Brain microvascular endothelial cell (primary cell): ENCODE data around the gene COL4A1.

Source experiments
- DNase-seq: peaks from one replicate; pipeline ENCODE4 v3.0.0-alpha.2; 2020
- H3K27ac ChIP-seq: fragments of 250-450 bp; sonication (Bioruptor Pico); 2 replicates; pipeline ENCODE4 v1.5.1; 2020; ENCODE audit warnings: mild to moderate bottlenecking, moderate library complexity
- H3K27me3 ChIP-seq: fragments of 250-450 bp; sonication (Bioruptor Pico); replicated peaks from 2 replicates; pipeline ENCODE4 v1.5.1; 2020; ENCODE audit warnings: mild to moderate bottlenecking
- H3K36me3 ChIP-seq: fragments of 250-450 bp; sonication (Bioruptor Pico); replicated peaks from 2 replicates; pipeline ENCODE4 v1.5.1; 2020; ENCODE audit warnings: mild to moderate bottlenecking
- H3K4me3 ChIP-seq: 2 replicates; pipeline ENCODE4 v1.5.1; 2011; ENCODE audit warnings: low read depth, mild to moderate bottlenecking, control low read depth, low read length, moderate library complexity
- in situ Hi-C: cut with HindIII; loops from 2 replicates; pipeline ENCODE4 v1.10.0; 2017; ENCODE audit warnings: low sequenced_read_pairs, low pct_ligation_motif_present
- TF ChIP-seq, protein P1 (sequence below): IDR thresholded peaks from 2 replicates; pipeline ENCODE4 v1.5.1; 2011; ENCODE audit warnings: low read depth, mild to moderate bottlenecking, moderate library complexity, low read length, control low read depth, inconsistent platforms; ENCODE audit errors: missing control alignments

The COL4A1 gene

DNA sequence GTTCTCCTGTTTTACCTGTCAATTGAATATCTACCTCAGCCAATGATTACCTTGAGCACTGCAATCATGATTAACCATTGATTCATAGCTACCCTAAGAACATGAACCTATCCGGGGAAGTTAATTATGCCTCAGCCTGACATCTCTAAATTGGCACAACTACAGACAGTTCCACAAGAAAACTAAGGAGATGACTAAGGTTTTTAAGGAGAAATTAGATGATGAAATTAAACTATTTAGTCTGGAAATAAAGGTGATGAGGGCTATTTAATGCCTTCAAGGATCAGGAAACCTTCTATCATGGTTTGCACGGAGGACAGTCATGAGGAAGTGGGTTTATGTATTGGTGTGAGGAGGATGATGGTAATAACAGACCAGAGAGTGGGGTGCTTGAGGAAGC, 203.4 kb downstream of the COL4A1 start:
- TF ChIP-seq, protein P1, sequence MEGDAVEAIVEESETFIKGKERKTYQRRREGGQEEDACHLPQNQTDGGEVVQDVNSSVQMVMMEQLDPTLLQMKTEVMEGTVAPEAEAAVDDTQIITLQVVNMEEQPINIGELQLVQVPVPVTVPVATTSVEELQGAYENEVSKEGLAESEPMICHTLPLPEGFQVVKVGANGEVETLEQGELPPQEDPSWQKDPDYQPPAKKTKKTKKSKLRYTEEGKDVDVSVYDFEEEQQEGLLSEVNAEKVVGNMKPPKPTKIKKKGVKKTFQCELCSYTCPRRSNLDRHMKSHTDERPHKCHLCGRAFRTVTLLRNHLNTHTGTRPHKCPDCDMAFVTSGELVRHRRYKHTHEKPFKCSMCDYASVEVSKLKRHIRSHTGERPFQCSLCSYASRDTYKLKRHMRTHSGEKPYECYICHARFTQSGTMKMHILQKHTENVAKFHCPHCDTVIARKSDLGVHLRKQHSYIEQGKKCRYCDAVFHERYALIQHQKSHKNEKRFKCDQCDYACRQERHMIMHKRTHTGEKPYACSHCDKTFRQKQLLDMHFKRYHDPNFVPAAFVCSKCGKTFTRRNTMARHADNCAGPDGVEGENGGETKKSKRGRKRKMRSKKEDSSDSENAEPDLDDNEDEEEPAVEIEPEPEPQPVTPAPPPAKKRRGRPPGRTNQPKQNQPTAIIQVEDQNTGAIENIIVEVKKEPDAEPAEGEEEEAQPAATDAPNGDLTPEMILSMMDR, result no peak
- no peak overlapping the region for H3K27ac ChIP-seq
- in situ Hi-C loops, result loop anchor here (25.0 kb wide), 3 partner anchors 316 to 1141 kb away; partner anchors contain the start of gene IRS2
- no peak overlapping the region for H3K4me3 ChIP-seq
- DNase-seq, result no peak
- H3K36me3 ChIP-seq, result no peaks in the 10 kb centered on the region
- no peaks in the 10 kb centered on the region for H3K27me3 ChIP-seq

DNA sequence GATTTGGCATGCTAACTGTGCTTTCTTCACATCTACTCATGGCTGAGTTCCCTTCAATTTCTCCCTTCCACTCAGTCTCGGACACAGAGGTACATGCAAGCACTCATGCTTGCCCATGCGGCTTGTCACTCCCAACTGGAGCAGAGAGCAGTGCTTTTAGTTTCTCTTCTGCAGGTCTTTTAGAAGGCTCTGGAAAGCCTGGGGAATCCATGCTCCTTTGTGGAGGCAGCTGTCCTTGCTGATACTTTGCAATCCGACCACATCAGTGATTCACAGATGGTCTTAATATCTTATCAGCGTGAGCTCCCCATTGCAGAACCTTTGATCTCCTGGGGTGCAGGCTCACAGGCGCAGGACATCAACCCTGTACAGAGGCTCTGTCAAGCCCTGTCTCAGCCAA, 203.9 kb downstream of the COL4A1 start:
- TF ChIP-seq, protein P1, result no peak
- no peak overlapping the region for H3K4me3 ChIP-seq
- no peaks in the 10 kb centered on the region for H3K27me3 ChIP-seq
- H3K36me3 ChIP-seq, result no peaks in the 10 kb centered on the region
- no peak for DNase-seq
- no peak overlapping the region for H3K27ac ChIP-seq
- in situ Hi-C loops, result loop anchor here (25.0 kb wide), 3 partner anchors 316 to 1141 kb away; partner anchors contain the start of gene IRS2

DNA sequence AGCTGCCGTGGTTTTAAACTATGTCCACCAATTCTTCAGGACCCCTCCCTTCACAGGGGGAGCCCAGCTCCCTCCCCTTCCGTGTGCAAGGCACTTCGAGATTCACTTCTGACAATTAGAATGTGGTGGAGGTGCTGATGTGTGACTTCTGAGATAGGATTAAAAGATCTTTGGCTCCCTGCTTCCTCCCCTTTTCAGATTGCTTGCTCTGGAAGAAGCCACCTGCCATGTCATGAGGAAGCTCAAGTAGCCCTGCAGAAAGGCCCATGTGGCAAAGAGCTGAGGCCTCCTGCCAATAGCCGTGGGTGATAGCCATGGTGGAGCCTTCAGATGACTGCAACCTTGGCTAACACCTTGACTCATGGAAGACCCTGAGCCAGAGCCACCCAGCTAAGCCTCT, 204.9 kb downstream of the COL4A1 start:
- Histone ChIP-seq H3K4me3 (no peak overlapping the region), H3K27me3 (no peaks in the 10 kb centered on the region), H3K36me3 (no peaks in the 10 kb centered on the region), H3K27ac (no peak overlapping the region)
- in situ Hi-C loops, result loop anchor here (25.0 kb wide), 3 partner anchors 315 to 1140 kb away; partner anchors contain the start of gene IRS2
- TF ChIP-seq, protein P1, result no peak
- DNase-seq, result no peak

DNA sequence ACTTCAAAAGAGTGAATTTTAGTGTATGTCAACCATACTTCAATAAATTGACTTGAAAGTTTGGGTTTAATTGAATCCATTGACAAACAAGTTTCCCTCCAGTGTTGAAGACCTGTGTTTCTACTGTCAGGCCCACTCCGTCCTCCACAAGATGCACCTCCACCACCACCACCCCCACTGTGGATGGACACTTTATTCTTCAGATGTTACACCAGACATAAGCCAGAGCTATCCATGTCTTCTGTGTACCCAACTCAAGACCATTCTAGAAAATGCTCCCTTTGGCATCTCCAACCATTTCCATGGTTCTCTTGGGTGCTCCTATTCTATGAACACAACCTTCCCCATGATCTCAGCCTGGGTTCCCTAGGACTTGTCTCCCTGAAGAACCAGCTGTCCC, 207.0 kb downstream of the COL4A1 start:
- Histone ChIP-seq H3K27ac (no peak overlapping the region), H3K36me3 (no peaks in the 10 kb centered on the region), H3K27me3 (no peaks in the 10 kb centered on the region), H3K4me3 (no peak overlapping the region)
- in situ Hi-C loops, result loop anchor here (25.0 kb wide), 3 partner anchors 313 to 1138 kb away; partner anchors contain the start of gene IRS2
- no peak for DNase-seq
- TF ChIP-seq, protein P1, result no peak
